GM19240 (cell line): ENCODE measurements around the gene MED13L.
"Not testable (repeated sequence)": the region's sequence is repeated elsewhere in the genome, so short reads cannot be mapped to it uniquely, and the experiment has no call there.

Experiments used
- DNase-seq: peaks from one replicate; pipeline ENCODE4 v3.0.0; 2011; ENCODE audit warnings: low spot score; ENCODE audit not compliant: insufficient read length

Gene MED13L

DNA sequence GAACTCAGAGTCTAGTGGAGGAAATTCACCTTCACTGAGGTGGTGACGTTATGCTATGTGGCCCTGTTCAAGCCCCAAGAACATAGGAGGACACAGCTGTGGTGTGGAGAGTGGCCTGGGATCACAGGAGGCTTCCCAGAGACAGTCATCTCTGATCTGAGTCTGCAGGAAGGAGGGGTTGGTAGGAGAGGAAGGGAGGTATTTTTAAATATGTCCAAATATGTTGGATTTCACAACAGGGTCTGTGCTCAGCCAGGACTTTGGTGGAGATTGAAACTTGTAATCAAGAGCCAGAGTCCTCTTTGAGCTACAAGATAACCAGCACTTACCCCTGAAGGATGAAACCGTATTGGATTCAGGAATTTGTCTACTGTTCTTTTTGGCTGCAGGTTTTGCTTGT, 26.4 kb upstream of the MED13L start:
- DNase-seq = no peak

DNA sequence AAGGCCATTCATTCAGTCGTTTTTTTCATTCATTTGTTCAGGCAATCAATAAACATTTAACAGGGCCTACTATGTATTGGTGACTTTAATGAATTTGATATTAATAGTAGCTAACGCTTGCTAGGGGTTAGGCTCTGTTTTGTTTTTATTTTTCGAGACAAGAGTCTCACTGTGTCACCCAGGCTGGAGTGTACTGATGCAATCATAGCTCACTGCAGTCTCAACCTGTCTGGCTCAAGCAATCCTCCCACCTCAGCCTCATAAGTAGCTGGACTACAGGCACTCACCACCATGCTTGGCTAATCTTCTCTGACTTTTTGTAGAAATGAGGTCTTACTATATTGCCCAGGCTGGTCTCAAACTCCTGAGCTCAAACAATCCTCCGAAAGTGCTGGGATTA, 25.6 kb upstream of the MED13L start:
- DNase-seq = no peak

DNA sequence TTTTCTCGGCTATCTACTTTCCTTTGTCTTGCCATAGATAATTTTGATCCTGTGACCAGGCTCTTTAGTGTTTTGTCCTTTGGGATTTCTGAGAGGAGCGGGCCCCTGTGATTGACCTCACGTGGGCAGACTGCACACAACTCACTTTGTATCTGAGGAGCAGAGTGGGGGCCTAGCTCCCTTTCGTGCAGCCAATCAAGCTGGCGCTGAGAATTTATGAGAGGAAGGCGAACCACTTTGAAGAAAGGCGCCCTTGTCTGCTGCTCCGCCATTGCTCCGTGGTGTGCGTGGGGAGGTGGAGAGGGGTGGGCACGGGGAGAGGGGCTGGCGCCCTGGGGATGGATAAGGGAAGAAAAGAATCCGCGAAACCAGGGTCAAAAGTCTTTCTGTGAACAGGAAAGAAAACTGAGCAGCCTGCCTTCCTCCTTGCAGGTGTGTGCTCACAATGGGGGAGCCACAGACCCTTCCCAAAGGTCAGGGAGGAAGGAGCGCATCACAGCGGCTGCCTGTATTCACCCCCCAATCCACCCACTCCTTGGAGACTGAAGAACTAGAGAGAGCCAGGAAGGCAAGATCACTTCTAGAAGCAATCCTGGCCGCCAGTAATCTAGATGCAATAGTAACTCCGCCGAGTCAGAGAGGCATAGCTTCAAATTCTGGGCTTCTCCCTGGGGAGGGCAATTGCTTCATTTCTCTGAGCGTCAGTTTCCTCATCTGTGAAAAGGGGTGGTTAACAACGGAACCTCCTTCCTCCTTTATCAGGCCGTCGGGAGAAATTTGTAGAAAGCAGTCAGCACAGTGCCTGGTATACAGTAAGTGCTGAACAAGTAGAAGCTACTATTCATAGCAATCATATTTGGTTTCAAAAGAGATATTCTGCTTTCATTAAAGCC, 24.9 kb upstream of the MED13L start:
- DNase-seq = no peak

DNA sequence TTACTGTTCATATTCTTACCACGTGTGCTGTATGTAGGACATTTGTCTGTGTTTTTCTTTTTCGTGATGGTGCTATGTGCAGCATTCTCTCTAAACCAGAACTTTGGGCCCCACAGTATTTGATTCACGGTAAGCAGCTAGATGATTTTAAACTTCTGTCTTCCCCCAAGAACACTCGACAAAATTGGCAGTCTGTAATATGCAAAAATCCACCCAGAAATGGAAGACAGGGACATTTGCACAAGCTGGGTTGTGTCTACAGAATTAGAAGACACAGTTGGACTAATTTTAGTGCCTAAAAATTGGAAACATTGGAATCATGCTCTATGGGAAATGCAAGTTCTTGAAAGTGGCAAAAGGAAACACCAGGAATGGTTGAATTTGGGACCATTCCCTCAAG, 24.1 kb upstream of the MED13L start:
- no peak for DNase-seq

DNA sequence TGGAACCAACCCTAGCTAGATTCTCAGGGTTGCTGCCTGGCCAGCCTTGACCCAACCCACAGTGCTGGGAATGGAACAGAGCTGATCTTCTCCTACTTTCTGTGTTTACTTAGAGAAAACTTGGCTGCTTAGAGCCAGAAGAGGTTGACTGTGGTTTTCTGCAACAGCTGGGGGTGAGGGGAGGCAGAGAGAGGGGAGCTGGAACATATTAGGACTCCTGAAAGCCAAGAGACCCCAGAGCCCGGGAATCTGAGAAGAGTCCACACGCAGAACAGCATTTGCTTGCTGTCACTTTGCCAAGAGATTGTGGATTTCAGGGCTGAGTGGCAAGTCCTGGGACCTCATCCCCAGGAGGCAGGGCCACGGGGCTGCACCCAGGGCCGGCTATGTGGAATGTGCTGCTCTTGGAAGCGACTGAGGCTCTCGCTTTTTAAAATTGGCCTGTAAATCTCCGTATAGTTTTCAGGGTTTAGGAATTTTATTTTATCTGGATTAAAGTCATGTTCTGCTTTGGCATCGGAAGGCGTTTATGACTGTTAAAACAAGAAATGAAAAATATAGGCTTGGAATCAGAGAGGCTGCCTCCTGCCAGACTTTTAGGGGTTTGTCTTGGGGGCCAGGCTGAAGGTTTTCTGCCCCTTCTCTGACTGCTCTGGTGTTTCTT, 22.3 kb upstream of the MED13L start:
- DNase-seq = no peak

DNA sequence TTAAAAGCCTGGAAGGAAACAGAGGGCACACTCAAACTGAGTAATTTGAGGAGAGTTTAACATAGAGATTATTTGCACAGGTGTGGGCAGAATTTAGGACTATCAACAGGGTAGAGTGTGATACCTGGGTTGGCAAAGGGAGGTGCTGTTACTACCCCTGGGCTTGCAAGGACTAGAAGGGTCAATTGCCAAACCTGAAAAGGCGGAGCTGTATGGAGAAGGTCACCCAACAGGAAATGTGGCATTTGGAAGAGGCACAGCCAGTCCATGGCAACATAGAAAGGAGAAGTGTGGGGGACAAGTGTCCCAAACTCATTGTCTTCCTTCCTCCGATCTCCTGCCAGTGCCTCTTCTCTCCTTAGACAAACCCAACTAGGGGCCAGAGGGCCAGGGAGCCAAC, 21.6 kb upstream of the MED13L start:
- DNase-seq = no peak

DNA sequence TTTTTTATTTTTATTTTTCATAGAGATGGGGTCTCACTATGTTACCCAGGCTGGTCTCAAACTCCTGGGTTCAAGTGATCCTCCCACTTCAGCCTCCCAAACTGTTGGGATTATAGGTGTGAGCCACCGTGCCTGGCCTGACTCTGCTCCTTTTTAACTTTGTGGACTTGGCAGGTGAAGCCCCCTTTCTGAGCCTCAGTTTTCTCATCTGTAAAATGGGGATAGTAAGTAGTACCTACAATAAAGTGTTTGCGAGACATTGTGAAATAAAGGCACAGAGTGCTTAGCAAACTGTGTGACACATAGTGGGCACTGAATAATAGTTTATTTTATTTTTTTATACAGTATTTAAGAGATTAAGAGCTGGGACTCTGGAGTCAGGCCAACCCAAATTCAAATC, 21.1 kb upstream of the MED13L start:
- DNase-seq = no peak

DNA sequence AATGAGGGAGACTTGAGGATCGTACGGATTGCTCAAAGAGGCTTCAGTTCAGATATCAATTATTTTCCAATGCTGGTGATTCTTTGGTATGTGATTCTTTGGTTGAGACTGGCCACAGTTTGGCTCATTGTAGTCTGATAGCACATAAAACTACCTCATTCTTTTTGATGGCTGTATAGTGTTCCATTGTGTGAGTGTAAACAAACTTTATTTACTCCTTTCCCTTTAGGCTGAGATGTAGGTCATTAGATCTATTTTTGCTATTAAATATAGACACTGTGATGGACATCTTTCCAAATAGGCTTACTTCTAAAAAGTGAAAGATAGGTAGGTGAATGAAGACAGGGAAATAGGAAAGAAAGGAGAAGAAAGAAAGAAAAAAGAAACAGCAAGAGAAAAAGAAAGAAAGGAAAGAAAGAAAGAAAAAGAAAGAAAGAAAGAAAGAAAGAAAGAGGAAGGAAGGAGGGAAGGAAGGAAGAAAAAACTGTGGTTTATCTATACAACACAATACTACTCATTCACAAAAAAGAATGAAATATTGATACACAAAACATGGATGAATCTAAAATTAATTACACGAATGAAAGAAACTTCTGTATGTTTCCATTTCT, 19.8 kb upstream of the MED13L start:
- no peak for DNase-seq

DNA sequence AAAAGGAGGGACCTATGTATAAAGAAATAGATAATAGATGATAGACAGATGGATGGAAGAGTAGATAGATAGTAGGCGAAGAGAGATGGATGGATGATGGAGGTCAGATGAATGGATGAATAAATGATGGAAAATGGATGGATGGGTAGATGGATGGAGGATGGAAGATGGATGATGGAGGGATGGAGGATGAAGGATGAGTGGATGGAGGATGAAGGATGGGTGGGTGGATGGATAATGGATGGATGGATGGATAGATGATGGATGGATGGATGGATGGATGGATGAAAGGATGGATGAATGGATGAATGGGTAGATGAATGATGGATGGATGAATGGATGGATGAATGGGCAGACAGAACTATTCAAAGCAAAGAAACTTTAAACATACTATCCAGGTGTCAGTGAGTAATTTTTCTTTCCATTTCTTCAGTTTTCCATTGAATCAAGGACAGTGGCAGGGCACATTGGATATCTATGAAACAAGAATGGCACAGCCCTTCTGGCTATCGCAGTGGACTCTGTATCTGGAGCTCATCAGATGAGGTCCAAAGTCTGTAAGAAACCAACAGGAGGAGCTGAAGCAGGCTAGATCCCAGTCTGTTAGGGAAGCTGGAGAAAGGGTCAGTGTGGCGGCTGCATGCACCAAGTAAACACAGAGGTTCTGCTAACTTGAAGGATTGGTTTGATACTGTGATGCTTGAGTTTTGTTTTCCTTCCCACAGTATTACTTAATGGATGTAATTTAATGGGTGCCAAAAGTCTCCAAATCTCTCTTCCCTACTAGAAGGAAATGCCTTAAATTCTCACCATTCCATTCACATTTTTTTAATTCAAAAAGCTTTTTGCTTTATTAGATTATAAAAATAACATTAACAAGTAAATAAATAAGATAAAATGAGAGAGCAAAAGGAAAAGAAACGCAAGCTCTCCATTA, 18.1 kb upstream of the MED13L start:
- DNase-seq = no peak

DNA sequence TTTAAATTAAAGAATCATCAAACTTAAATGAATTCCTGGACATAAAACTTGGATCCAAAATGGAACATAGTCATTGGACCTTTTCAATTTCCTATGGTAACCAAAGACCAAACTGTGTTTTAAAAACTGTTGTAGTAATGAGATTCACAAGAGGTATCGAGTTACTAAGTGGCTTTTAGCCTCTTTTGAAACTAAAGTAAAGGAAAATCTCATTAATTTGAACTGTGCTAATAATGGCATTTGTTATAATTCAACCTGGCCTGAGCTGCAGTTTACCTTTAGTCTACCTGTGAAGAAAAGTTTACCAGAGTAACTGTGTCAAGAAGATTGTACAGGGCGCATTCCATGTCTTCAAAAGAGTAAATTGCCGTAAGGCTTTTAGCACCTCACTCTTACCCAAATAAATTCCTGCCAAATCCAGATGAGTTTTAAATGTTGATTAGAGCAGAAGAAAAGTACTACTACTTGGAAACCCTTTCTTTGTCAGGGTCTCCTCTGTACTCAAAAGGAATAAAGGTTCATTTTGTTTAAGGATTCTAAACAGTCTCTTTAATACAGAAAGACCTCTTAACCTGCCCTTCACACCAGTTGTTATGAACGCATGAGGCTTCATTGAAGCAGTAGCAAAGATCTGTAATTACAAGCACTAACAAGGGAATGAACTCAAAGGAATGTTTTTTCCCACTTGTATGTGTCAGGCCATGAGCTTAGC, 17.1 kb upstream of the MED13L start:
- no peak for DNase-seq

DNA sequence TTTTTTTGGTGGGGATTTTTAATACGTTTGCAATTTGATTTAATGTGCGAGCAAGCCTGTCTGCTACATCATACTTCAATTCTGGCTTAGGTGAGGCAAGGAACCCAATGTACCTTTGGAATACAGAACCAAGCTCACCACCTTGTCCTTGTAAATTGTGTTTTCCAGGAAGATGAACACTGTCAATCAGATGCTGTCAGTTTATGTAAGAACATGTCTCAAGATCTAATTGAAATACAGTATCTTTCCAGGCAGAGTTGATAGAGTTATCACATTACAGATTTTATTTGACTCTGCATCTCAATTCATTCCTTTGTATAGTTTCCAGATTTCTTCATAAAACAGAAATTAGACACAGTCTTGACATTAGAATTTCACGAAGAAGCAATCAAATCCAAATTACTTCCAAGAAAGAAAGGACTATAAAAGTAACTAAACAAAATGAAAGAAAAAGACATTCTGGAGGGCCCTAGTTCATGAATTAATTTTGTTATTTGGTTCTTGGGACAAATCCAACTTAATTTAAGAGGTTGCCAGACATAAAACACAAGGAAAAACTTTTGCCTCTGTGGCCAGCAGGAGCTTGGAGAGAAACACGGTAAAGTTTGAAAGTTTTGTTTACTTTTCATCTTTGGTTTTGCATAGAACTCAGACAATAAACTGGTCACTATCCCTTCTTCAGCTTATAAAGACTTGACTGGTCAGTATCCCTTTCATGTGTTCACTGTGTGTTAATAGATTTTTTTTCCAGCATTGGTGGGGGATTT, 16.4 kb upstream of the MED13L start:
- DNase-seq = no peak

DNA sequence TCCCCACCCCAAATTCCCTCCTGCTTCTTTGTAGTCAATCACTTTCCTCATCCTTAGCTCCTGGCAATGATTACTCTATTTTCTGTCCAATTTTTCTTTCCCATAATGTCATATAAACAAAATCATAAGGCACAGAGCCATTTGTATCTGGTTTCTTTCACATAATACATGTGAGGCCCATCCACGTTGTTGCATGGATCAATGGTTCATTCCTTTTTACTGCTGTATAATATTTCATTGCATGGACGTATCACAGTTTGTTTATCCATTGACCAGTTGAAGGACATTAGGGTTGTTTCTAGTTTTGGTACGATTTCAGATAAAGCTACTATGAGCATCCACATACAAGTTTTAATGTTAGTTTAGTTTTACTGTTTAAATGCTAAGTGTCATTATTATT, 13.7 kb upstream of the MED13L start:
- DNase-seq = no peak

DNA sequence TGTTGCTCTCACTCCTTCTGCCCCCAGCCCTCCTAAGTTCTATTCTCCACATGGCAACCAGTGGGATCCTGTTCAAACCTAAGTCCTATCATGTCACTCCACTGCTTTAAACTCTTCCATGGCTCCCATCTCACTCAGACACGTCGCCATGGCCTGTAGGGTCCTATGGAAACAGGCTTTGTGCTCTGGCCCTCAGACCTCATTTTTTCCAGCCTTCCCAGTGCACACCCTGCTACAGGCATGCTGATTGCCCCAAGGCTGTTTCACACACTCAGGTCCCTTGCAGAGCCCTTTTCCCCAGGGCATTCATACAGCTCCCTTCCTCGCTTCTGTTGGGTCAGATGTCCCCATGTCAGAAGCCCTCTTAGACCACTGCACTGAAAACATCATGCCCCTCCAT, 11.2 kb upstream of the MED13L start:
- DNase-seq = no peak

DNA sequence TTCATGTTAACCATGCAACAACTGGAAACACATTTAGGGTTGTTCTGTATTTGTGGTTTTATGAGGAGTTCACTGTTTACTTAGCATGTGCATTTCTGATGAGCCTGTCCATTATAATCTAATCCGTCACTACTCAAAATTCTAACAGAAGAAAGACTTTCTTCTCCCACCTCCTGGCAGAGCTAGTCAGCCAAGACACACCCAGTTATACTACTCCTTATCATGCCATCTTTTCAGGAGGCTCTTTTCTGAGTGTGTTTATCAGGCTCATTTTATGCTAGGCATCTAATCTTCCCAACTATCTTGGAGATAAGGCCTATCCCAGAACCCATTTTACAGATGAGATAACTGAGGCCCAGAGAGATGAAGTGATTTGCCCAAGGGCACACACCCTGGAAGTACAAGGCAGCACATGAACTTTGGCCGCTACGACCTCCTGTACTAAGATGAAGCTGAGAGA, 10.4 kb upstream of the MED13L start:
- no peak for DNase-seq

DNA sequence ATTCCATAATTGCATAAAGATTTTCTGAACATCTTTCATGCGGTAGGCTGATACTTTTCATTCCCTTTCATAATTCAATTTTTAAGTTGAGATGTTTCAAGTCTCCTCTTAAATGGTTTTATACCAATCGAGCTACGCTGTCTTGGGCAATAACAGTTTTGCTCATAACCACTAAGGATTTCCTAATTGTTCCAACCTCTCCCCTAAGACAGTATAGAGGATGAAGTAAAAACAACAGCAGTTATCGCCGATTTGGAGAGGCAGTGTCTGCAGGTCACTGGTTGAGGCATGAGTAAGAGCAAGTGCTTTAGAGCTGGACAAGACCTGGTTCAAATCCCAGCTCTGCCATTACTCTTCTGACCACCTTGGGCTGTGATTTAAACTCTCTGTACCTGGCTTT, 6.9 kb upstream of the MED13L start:
- no peak for DNase-seq

DNA sequence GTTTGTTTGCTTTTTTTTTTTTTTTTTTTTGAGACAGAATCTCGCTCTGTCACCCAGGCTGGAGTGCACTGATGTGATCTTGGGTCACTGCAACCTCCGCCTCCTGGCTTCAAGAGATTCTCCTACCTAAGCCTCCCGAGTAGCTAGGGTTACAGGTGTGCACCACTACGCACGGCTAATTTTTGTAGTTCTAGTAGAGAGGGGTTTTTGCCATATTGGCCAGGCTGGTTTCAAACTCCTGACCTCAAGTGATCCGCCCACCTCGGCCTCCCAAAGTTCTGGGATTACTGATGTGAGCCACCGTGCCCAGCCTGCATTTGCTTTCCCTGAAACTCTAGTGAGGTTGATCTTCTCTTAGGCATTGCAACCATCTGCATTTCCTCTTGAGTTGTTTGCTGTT, 6.4 kb upstream of the MED13L start:
- DNase-seq = not testable (repeated sequence)

DNA sequence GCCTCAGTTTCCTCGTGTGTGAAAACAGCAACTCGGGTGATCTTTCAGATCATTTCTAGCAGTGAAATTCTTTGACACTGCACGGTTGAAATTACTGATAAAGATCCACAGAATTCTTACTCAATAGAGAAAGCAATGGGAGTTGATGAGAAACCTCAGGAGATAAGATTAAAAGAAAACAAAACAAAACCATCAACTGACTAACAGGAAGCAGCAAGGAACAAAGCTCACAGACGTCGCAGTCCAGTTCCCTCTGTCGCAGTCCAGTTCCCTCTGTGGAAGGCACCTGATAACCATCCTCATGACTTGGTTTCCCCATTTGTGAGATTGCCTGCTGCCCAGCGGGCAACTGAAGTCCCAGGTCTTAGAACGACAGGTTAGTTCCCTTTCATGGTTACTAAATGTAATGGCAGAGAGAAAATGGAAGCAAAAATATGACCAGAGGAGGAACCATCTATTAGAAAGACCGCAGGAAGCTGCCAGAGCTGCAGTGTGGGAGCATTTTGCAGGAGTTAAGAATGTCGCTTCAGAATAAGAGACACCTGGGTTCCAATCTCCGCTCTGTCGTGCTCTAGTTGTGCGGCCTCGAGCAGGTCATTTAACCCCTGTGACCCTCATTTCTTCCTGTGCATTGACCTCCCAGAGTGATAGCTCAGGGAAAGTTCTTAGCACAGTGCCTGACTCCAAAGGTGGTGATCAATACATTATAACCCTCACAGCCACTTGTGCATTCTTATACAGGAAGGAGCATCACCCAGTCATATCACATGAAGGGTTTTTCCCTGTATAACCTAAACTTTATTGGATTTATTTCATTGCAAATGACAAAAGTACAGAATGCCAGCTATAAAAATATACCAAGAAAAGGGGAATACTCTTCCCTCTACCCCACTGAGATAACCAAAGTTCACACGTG, 5.1 kb upstream of the MED13L start:
- no peak for DNase-seq

DNA sequence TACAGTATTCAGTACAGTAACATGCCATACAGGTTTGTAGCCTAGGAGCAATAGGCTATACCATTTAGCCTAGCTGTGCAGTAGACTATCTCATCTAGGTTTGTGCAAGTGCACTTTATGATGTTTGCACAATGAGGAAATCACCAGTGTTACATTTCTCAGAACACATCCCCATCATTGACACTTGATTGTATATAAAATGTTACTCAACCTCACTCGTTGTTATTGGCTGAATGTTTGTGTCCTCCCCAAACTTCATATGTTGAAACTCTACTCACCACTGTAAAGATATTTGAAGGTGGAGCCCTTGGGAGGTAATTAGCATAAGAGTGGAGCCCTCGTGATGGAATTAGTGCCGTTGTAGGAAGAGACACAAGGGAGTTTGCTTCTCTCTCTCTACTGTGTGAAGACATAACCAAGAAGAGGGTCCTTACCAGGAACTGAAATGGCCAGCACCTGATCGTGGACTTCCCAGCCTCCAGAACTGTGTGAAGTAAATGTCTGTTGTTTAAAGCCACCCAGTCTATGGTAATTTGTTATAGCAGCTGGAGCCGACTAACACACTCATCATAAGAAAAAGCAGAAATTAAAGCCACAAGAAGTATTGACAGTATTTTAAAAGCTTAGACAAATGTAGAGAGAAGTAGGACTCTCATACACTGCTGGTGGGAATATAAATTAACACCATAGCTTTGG, 3.2 kb upstream of the MED13L start:
- DNase-seq = no peak
